Measurements from ENCODE around the gene MDH2. TPM values are rescaled to one million over a fixed set of nuclear protein-coding genes. Genes with fewer than 3 reads are reported as not detected.
"Not testable (repeated sequence)": the region's sequence is repeated elsewhere in the genome, so short reads cannot be mapped to it uniquely, and the experiment has no call there.

MDH2 gene
- total RNA-seq, 1 experiment from 2014 or later = 221 TPM

GRCh38 chr7:76037310-76037709 is 10.6 kb upstream of the MDH2 start:
- in situ Hi-C loops (cut with HindIII; ENCODE audit: low pct_unique_long_range_greater_than_20kb, low sequenced_read_pairs) = no loop called here
- no peak for DNase-seq (ENCODE audit: low read depth)

GRCh38 chr7:76040126-76040525 is 7.8 kb upstream of the MDH2 start:
- DNase-seq (ENCODE audit: low read depth) = no peak
- in situ Hi-C loops (cut with HindIII; ENCODE audit: low pct_unique_long_range_greater_than_20kb, low sequenced_read_pairs) = no loop called here

DNA sequence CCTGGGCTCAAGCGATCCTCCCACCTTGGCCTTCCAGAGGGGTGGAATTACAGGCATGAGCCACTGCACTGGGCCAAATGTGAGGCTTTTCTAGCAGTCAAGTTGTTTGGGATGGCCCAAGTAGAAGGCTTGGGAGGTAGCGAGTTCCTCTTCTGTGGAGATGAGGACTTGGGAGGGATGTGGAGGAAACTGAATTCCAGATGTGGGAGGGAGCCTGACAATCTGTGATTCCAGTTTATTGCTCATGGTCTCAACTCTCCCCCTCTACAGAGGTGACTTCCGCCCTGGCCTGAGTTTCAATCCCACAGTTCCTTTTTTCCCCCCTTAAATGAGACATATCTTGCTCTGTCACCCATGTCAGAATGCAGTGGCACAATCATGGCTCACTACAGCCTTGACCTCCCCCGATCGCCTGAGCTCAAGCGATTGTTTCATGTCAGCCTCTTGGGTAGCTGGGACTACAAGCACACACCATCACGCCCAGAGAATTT is 3.5 kb upstream of the MDH2 start:
- DNase-seq (ENCODE audit: low read depth) = no peak
- in situ Hi-C loops (cut with HindIII; ENCODE audit: low pct_unique_long_range_greater_than_20kb, low sequenced_read_pairs) = no loop called here

- DNase-seq (ENCODE audit: low read depth) = no peak
- in situ Hi-C loops (cut with HindIII; ENCODE audit: low pct_unique_long_range_greater_than_20kb, low sequenced_read_pairs) = no loop called here
Measured at GRCh38 chr7:76047305-76047810, 548 bp upstream of the MDH2 start.

- no peak for DNase-seq (ENCODE audit: low read depth)
Measured at GRCh38 chr7:76048668-76048988, 722 bp downstream of the MDH2 start.

GRCh38 chr7:76049295-76049694 is 1.4 kb downstream of the MDH2 start:
- in situ Hi-C loops (cut with HindIII; ENCODE audit: low pct_unique_long_range_greater_than_20kb, low sequenced_read_pairs) = no loop called here
- DNase-seq (ENCODE audit: low read depth) = no peak

More at GRCh38 chr7:76048668-76048988, 722 bp downstream of the MDH2 start:
- in situ Hi-C loops (cut with HindIII; ENCODE audit: low pct_unique_long_range_greater_than_20kb, low sequenced_read_pairs) = no loop called here

GRCh38 chr7:76050545-76050944 is 2.6 kb downstream of the MDH2 start:
- in situ Hi-C loops (cut with HindIII; ENCODE audit: low pct_unique_long_range_greater_than_20kb, low sequenced_read_pairs) = no loop called here
- DNase-seq (ENCODE audit: low read depth) = no peak

DNA sequence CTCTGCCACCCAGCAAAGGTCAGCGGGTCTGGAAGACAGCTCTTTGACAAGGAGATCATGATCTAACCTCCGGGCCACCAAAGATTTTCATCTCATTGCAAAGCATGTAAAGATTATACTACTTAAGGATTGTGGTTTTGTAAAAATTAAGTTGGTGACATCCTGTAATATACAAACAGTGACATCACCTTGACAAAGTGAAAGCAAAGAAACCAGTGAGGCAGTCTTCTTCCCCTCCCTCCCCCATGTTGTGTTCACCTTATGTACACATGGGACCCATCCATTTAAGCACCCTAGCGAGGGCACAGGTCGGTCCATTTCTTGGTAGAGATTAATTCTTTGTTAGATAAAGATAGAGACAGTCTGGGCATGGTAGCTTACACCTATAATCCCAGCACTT is 3.9 kb downstream of the MDH2 start:
- in situ Hi-C loops (cut with HindIII; ENCODE audit: low pct_unique_long_range_greater_than_20kb, low sequenced_read_pairs) = no loop called here
- DNase-seq (ENCODE audit: low read depth) = no peak

DNA sequence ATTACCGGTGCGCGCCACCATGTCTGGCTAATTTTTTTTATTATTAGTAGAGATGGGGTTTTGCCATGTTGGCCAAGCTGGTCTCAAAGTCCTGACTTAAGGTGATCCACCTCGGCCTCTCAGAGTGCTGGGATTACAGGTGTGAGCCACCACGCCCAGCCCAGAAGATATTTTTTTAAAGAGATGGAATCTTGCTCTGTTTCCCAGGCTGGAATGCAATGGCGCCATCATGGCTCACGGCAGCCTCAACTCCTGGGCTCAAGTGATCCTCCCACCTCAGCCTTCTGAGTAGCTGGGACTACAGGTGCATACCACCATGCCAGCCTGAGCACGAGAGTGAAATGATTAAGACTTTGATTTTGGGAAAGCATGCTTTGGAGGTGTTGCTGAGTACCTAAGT is 4.8 kb downstream of the MDH2 start:
- DNase-seq (ENCODE audit: low read depth); in situ Hi-C loops (cut with HindIII; ENCODE audit: low pct_unique_long_range_greater_than_20kb, low sequenced_read_pairs): not testable (repeated sequence)

- DNase-seq (ENCODE audit: low read depth) = no peak
- in situ Hi-C loops (cut with HindIII; ENCODE audit: low pct_unique_long_range_greater_than_20kb, low sequenced_read_pairs) = no loop called here
Measured at GRCh38 chr7:76053461-76053860, 5.6 kb downstream of the MDH2 start.

DNA sequence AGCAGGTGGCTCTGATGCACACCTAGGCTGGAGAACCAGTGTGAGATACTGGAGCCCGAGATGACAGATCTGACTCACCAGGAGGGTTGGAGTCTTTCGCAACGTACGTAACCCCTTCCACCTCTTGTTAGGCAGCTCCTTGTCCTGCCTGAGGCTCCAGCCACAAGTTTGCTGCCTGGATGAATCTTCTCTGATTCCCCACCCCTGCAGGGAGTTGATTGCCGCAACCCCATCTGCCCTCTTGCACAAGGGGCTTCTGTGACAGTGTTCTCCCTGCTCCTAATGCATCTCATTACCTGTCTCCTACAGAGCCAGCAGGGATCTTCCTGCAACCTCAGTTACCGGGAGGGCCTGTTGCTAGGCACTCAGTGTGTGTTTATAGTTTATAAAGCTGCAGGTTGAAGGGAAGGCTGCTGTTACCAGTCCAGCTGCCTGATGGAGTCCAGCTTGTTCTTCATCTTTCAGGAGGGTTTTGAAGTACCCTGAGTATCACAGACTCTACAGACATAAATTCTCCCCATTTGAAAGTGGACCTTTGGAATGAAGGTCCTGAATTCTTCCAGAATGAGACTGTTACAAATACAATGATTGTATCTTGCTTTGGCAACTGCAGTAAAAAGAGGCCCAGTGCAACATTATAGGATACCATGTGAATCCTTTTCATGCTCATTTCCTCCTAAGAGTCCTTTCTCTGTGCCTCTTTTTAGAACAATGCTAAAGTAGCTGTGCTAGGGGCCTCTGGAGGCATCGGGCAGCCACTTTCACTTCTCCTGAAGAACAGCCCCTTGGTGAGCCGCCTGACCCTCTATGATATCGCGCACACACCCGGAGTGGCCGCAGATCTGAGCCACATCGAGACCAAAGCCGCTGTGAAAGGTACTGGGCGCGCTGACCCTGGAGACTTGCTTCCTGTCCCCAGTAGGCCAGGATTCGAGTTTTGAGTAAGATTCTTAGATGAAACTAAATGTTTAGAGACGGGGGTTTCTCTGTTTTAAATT is 6.5 kb downstream of the MDH2 start:
- DNase-seq (ENCODE audit: low read depth) = peak; percentile 57
- in situ Hi-C loops (cut with HindIII; ENCODE audit: low pct_unique_long_range_greater_than_20kb, low sequenced_read_pairs) = no loop called here

DNA sequence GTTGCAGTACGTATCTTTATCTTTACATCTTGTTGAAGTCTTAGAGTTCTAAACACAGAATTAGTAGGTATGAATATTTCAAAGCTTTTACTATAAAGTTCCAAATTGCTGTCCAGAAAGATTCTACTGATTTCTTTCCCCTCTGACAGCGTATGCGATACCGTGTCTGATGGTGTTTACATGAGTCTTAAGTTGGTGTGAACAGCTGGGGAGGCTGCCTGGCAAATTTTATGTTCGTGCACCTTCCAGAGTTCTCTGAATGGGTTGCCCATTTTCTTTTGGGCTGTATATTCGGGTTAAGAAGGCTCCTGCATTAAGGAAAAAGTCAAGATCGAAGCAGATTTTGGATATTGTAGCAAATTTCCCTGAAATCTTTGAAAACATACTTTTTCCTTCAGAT is 8.3 kb downstream of the MDH2 start:
- in situ Hi-C loops (cut with HindIII; ENCODE audit: low pct_unique_long_range_greater_than_20kb, low sequenced_read_pairs) = no loop called here
- DNase-seq (ENCODE audit: low read depth) = no peak

DNA sequence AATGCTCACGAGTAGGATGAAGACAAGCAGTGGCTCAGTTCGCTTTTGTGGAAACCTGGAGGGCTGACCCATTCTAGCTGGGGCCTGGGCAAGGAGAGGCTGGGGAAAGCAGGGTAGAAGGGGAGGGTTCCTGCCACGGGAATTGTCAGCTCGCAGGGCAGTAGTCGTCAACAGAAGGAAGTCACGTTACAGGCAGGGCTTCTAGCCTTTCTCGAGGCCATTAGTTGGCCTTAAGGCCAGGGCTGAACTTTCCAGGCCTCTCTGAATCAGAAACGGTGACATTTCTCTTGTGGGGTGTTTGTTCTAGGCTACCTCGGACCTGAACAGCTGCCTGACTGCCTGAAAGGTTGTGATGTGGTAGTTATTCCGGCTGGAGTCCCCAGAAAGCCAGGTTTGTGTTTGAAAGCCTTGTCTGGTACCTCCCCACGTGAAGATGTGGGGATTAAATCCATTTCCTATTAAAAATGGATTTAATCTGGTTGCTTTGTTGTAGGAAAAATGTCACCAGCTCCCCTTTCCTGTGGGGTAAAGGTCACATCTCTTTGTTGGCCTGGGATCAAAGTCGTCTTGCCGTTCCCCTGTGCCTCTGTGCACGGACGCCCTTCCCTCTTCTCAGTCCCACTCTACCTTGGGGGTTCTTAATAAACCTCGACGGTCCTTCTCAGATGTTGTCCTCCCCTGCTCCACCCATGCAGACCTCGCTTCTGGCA is 9.4 kb downstream of the MDH2 start:
- in situ Hi-C loops (cut with HindIII; ENCODE audit: low pct_unique_long_range_greater_than_20kb, low sequenced_read_pairs) = no loop called here
- no peak for DNase-seq (ENCODE audit: low read depth)

GRCh38 chr7:76057813-76058145 is 9.9 kb downstream of the MDH2 start:
- DNase-seq (ENCODE audit: low read depth) = no peak
- in situ Hi-C loops (cut with HindIII; ENCODE audit: low pct_unique_long_range_greater_than_20kb, low sequenced_read_pairs) = no loop called here

GRCh38 chr7:76058745-76059144 is 10.8 kb downstream of the MDH2 start:
- in situ Hi-C loops (cut with HindIII; ENCODE audit: low pct_unique_long_range_greater_than_20kb, low sequenced_read_pairs); DNase-seq (ENCODE audit: low read depth): not testable (repeated sequence)

DNA sequence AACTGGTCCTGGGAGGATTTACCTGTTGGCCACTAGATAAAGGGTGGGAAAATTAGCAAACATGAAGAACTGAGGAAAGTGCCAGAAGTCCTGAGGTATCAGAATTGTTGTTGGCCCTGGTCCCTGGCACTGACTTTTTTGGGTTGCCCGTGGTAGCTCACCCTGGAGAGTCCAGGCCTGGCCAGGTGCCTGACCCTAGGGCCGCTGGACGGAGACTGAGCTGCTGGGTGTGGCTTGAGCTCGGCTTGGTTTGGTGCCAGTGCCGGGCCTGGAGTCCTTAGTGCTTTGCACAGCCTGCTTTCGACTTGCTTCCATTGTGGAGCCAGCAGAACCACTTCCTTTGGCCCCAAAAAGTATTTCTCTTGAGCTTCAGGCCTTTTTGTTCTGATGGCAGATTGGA is 12.9 kb downstream of the MDH2 start:
- in situ Hi-C loops (cut with HindIII; ENCODE audit: low pct_unique_long_range_greater_than_20kb, low sequenced_read_pairs) = no loop called here
- DNase-seq (ENCODE audit: low read depth) = no peak

- no peak for DNase-seq (ENCODE audit: low read depth)
- in situ Hi-C loops (cut with HindIII; ENCODE audit: low pct_unique_long_range_greater_than_20kb, low sequenced_read_pairs) = no loop called here
Measured at GRCh38 chr7:76062254-76062653, 14.3 kb downstream of the MDH2 start.

DNA sequence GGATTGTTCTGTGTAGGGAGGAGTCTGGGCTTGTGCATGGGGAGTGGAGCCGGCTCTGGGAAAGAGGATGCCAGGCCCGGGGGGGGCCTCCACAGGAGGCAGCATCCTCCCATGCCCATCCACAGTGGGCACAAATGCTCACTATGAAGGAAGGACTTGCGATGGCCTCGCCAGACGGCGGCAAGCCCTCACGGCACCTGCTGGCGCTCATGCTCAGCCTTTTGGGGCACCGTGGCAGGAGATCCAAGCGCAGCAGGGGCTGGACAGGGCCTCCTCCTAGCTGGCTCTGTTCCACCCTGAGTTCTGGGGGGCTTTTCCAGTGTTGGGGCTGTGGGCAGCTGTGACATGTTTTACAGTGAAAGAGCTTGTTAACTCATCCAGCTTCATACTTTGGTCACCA is 15.2 kb downstream of the MDH2 start:
- in situ Hi-C loops (cut with HindIII; ENCODE audit: low pct_unique_long_range_greater_than_20kb, low sequenced_read_pairs) = no loop called here
- no peak for DNase-seq (ENCODE audit: low read depth)

DNA sequence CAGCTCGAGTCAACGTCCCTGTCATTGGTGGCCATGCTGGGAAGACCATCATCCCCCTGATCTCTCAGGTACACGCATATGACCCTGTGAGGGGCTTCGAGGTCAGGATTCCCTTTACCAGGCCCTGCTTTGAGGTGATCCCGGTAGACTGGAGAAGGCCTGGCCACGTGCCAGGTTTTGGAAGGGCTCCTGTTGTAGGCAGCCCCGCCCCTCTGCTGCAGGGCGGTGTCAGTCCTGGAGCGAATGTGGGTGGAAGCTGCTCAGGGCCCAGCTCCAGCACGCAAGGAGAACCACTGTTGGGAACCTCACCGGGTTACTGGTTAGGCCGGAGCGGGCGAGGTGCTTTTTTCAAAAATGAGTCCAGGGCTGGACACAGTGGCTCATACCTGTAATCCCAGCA is 15.6 kb downstream of the MDH2 start:
- in situ Hi-C loops (cut with HindIII; ENCODE audit: low pct_unique_long_range_greater_than_20kb, low sequenced_read_pairs) = no loop called here
- DNase-seq (ENCODE audit: low read depth) = no peak
